ENCODE results near the gene TM9SF1. TPM values are rescaled to one million over a fixed set of nuclear protein-coding genes. Genes with fewer than 3 reads are reported as not detected.
A peak's percentile ranks its signal among the peaks of the same experiment; 100 is the strongest.

Gene TM9SF1
- total RNA-seq, 1 donor from 2014 or later: 33.9 TPM

GRCh38 chr14:24151404-24152080 is 43.7 kb downstream of the TM9SF1 start:
- DNase-seq (ENCODE audit: low read depth in 2 of 2): no peak

GRCh38 chr14:24150993-24151392 is 44.2 kb downstream of the TM9SF1 start:
- no peak for DNase-seq (ENCODE audit: low read depth in 2 of 2)

- DNase-seq (ENCODE audit: low read depth in 2 of 2): no peak
Measured at GRCh38 chr14:24150567-24150966, 44.7 kb downstream of the TM9SF1 start.

GRCh38 chr14:24150061-24150460 is 45.2 kb downstream of the TM9SF1 start:
- no peak for DNase-seq (ENCODE audit: low read depth in 2 of 2)

- no peak for DNase-seq (ENCODE audit: low read depth in 2 of 2)
Measured at GRCh38 chr14:24149302-24149969, 45.8 kb downstream of the TM9SF1 start.

GRCh38 chr14:24147761-24148428 is 47.3 kb downstream of the TM9SF1 start:
- no peak for DNase-seq (ENCODE audit: low read depth in 2 of 2)

GRCh38 chr14:24146978-24147760 is 48.1 kb downstream of the TM9SF1 start, which contains the start of gene RNF31:
TSS of gene RNF31 (plus strand) at chr14:24147498. CDS start at chr14:24147699, 201 bp downstream.
- peak; percentile 92 to 99 for DNase-seq (ENCODE audit: low read depth in 2 of 2)

- DNase-seq (ENCODE audit: low read depth in 2 of 2): peak; percentile 92 to 99
Measured at GRCh38 chr14:24146453-24146977, 48.7 kb downstream of the TM9SF1 start, which contains the start of gene PSME2. TSS of gene PSME2 (minus strand) at chr14:24146610. CDS start at chr14:24146581, 29 bp downstream.

- no peak for DNase-seq (ENCODE audit: low read depth in 2 of 2)
Measured at GRCh38 chr14:24145690-24146452, 49.4 kb downstream of the TM9SF1 start.

- DNase-seq (ENCODE audit: low read depth in 2 of 2): no peak
Measured at GRCh38 chr14:24145219-24145618, 50.0 kb downstream of the TM9SF1 start.

GRCh38 chr14:24144451-24144850 is 50.8 kb downstream of the TM9SF1 start:
- DNase-seq (ENCODE audit: low read depth in 2 of 2): no peak

GRCh38 chr14:24143511-24143910 is 51.7 kb downstream of the TM9SF1 start:
- DNase-seq (ENCODE audit: low read depth in 2 of 2): no peak

- peak; percentile 96 to 100 for DNase-seq (ENCODE audit: low read depth in 2 of 2)
Measured at GRCh38 chr14:24141097-24141880, 54.0 kb downstream of the TM9SF1 start, which contains the start of gene EMC9. TSS of gene EMC9 (minus strand) at chr14:24141591. CDS start at chr14:24141304, 287 bp downstream.

GRCh38 chr14:24139272-24139934 is 55.8 kb downstream of the TM9SF1 start:
- no peak for DNase-seq (ENCODE audit: low read depth in 2 of 2)

Other genes with a start within 250 kb of the TM9SF1 start
- 43.4 and 53.1 TPM in 2 replicates for gene DHRS4, start 241.7 kb downstream of the TM9SF1 start, total RNA-seq
- 14.0 and 19.6 TPM in 2 replicates for gene DHRS4L2, start 206.5 kb downstream of the TM9SF1 start, total RNA-seq
- gene CARMIL3, start 143.4 kb downstream of the TM9SF1 start, total RNA-seq: under 0.01 TPM in 2 replicates
- not detected in 2 replicates for gene CPNE6, start 123.9 kb downstream of the TM9SF1 start, total RNA-seq
- 7.6 TPM in 2 replicates for gene PCK2, start 101.1 kb downstream of the TM9SF1 start, total RNA-seq
- 67.9 and 68.9 TPM in 2 replicates for gene DCAF11, start 80.7 kb downstream of the TM9SF1 start, total RNA-seq
- gene NRL, start 80.5 kb downstream of the TM9SF1 start, total RNA-seq: 1.4 and 1.8 TPM in 2 replicates
- 0.39 and 0.63 TPM in 2 replicates for gene FITM1, start 64.8 kb downstream of the TM9SF1 start, total RNA-seq
- gene PSME1, start 59.2 kb downstream of the TM9SF1 start, total RNA-seq: 116 and 144 TPM in 2 replicates
- gene EMC9, start 53.9 kb downstream of the TM9SF1 start, total RNA-seq: 16.4 and 23.1 TPM in 2 replicates
- gene PSME2, start 48.8 kb downstream of the TM9SF1 start, total RNA-seq: 119 and 163 TPM in 2 replicates
- 20.4 and 31.1 TPM in 2 replicates for gene RNF31, start 47.9 kb downstream of the TM9SF1 start, total RNA-seq
- 38.8 and 41.8 TPM in 2 replicates for gene IRF9, start 34.2 kb downstream of the TM9SF1 start, total RNA-seq
- gene REC8, start 23.4 kb downstream of the TM9SF1 start, total RNA-seq: 1.0 and 1.7 TPM in 2 replicates
- gene IPO4, start 6.6 kb downstream of the TM9SF1 start, total RNA-seq: 32.0 and 32.7 TPM in 2 replicates
- not detected in 2 replicates for gene TSSK4, start 10.3 kb upstream of the TM9SF1 start, total RNA-seq
- 11.7 and 15.9 TPM in 2 replicates for gene CHMP4A, start 18.0 kb upstream of the TM9SF1 start, total RNA-seq
- 7.0 and 10.0 TPM in 2 replicates for gene MDP1, start 20.6 kb upstream of the TM9SF1 start, total RNA-seq
- gene NEDD8, start 36.9 kb upstream of the TM9SF1 start, total RNA-seq: 172 and 193 TPM in 2 replicates
- 81.9 and 90.5 TPM in 2 replicates for gene GMPR2, start 37.5 kb upstream of the TM9SF1 start, total RNA-seq
- 39.9 and 57.3 TPM in 2 replicates for gene TINF2, start 47.2 kb upstream of the TM9SF1 start, total RNA-seq
- gene TGM1, start 67.7 kb upstream of the TM9SF1 start, total RNA-seq: 0.38 and 0.64 TPM in 2 replicates
- gene RABGGTA, start 76.2 kb upstream of the TM9SF1 start, total RNA-seq: 10.7 and 19.7 TPM in 2 replicates
- 9.1 and 14.5 TPM in 2 replicates for gene DHRS1, start 104.3 kb upstream of the TM9SF1 start, total RNA-seq
- gene NOP9, start 104.4 kb upstream of the TM9SF1 start, total RNA-seq: 23.0 and 24.8 TPM in 2 replicates
- 1.5 and 2.4 TPM in 2 replicates for gene CIDEB, start 112.5 kb upstream of the TM9SF1 start, total RNA-seq
- gene LTB4R2, start 114.7 kb upstream of the TM9SF1 start, total RNA-seq: 2.1 and 3.2 TPM in 2 replicates
- gene LTB4R, start 116.1 kb upstream of the TM9SF1 start, total RNA-seq: 2.0 and 2.2 TPM in 2 replicates
- gene ADCY4, start 139.6 kb upstream of the TM9SF1 start, total RNA-seq: 29.3 and 51.2 TPM in 2 replicates
- gene RIPK3, start 144.6 kb upstream of the TM9SF1 start, total RNA-seq: 1.4 and 1.8 TPM in 2 replicates
- gene NFATC4, start 172.7 kb upstream of the TM9SF1 start, total RNA-seq: 0.76 and 1.0 TPM in 2 replicates
- 3.3 and 4.2 TPM in 2 replicates for gene NYNRIN, start 203.6 kb upstream of the TM9SF1 start, total RNA-seq
- 0.13 and 0.39 TPM in 2 replicates for gene CBLN3, start 234.2 kb upstream of the TM9SF1 start, total RNA-seq
- 36.2 and 42.5 TPM in 2 replicates for gene KHNYN, start 234.5 kb upstream of the TM9SF1 start, total RNA-seq
- 5.0 and 8.5 TPM in 2 replicates for gene SDR39U1, start 247.3 kb upstream of the TM9SF1 start, total RNA-seq